SW 1271 (cell line): ENCODE results near the gene KRTAP24-1.

Source experiments
- DNase-seq, 2 experiments: peaks; one replicate each; lab custom pipeline; 2025; lab: John Stamatoyannopoulos, UW

The KRTAP24-1 gene, protein sequence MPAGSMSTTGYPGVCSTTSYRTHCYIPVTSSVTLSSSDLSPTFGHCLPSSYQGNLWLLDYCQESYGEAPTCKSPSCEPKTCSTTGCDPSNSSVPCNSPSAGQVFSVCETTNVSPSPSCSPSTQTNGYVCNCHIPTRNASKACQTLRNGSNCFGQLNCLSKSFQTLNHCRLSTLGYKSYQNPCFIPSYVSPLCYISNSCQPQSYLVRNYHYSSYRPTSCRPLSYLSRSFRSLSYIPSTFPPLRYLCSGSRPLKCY

DNA sequence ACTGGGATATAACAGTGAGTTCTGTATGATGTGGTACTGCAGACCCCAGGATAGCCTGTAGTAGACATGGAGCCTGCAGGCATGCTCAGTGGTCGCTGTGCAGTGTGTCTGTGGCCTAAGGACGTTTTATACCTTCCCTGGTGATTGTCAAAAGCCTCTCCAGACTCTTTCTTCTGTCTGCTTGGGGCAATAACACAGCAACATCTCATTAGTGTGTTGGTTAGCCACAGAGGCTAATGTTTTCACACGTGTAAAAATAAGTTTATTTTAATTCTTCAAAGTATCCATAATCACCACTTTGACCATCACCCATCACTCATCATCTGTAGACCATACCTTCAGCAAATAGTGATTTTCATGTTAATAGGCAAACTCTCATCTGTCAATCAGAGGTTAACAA is at the start of gene KRTAP24-1:
Gene KRTAP24-1, minus strand, starts transcription at position 101 of the 400 bp plus-strand sequence. Its CDS starts 18 bp downstream, at position 83.
- no peak for DNase-seq

DNA sequence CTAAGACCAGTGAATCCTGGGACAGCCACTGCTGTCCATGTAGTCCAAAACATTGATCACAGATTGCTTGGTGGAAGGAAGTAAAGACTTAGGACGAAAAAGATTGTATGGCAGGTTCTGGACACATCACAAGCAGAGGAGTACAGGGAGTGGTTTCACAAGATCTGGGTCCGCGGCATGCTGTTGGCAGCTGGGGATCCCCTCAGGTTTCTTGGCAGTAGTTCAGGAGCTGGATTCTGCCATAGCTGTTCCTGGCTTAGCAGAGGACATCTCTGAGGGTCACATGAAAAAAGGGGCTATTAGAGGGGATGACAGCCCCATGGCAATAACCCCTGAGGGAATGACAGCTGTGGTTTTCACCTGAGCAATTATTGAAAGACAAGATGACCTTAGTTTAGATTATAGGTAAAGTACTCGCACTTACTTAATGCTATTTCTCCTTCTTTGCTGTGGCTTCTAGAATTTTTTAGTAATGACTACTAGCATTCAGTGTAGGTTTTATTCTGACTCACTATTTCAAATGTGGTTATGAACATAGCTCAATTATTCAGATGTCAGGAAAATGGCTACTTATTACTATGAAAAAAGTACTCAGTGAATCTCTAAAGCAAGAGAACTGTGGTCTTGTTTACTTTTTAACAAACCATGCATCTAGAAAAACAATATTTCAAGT is 46.6 kb upstream of the KRTAP24-1 start:
- DNase-seq: no peak

DNA sequence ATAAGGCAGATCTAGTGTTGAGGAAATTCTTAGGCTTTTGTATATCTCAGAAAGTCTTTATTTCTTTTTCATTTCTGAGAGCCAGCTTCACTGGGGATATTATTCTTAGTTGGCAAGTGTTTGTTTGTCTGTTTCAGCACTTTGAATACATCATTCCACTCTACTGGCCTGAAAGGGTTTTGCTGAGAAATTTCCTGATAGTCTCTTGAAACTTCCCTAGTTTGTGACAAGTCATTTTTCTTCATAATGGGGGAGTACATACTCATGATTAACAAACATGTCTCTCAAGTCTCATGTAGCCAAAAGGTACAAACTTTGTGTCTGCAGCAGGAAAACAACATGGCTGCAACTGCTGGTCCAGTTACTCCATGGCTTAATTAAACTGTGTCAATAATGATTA is 43.6 kb upstream of the KRTAP24-1 start:
- no peak for DNase-seq

DNA sequence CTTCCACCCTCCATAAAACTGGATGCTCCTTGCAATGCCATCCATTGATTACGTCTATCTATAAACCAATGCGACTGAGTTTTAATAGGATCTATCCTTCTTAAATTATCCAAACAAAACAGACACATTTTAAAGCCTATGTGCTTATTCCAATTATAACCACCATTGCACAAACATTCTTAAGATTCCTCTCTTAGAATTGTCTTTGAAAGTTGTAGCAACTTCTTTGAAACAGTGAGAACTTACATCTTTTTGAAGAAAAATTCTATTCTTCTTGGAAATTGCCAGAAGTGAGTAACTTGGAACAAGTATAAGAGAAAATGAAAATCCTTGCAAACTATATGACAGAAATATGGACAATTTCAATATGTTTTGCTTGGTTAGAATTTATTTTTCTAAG is 37.5 kb upstream of the KRTAP24-1 start, which contains the start of gene KRTAP26-1:
Gene KRTAP26-1, minus strand, starts transcription at position 101 of the 400 bp plus-strand sequence. CDS start 280 bp downstream, outside the sequence.
- DNase-seq: no peak

DNA sequence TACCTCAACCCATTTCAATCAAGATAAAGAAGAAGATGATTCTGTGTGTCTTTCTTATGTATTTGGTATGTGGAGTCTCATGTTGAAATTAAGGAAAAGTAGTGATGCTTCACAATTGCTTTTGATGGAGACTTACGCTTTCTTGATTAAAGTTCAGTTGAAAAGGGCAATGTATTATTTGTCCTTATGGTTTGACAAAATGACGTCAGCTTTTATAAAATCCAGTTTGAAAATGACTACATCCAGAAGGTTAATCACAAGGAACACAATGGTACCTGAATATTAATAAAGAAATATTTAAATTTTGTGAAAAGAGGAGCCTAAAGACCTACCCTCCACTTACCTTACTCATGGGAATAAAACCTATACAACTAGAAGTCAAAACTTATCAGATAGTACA is 33.0 kb upstream of the KRTAP24-1 start:
- DNase-seq: no peak

DNA sequence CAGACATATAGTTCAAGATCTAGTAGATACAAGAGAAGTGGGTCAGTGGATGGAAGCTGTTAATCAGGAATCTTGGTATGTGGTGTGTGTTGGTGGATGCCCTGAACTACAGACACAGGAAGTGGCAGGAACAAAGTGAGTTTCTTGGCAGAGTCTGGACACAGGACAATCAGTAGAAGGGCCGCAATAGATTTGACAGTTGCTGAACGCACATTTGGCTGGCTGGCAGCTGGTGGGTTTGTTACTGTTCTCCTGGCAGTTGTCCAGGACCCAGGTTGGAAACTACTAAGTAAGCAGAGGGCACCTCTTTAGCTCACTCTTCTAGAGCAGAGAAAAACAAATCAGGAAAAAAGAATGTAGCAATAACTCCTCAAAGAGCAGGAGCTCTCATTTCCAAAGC is 24.1 kb upstream of the KRTAP24-1 start:
- DNase-seq: no peak

DNA sequence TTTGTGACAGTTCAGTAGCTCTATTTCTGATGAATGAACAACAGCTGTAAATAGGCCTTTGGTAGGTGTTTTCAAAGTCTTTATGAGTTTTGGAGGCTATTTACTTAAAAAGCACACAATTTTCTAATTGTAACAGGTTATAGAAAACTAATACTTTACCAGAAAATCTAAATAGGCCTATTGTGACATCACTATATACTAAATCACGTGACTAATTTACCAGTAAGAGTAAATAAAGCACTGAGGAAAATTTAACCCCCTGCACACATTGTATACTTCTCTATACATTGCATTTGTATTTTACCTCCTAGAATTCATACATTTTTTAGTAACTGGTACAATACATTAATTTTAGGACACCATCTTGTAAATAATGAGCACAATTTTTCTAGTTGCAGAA is 22.4 kb upstream of the KRTAP24-1 start:
- no peak for DNase-seq

DNA sequence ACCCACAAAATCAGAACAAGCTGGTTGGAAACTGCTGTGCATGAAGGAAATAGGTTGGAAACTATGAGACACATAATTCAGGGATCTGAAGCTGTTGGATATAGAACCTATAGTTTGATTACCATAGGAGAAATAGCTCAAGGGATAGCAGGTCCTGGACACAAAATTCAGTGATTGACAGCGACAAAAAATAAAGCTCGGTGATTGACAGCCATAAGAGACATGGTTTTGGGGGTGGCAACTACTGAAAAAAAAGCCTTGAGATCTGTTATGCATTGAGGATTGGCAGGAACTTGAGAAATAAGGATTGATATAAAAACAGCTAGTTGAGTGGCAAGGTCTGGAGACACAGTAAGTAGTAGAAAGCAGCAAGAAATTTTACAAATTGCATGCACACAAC is 6.5 kb upstream of the KRTAP24-1 start, which contains the start of gene KRTAP25-1:
Gene KRTAP25-1, minus strand, starts transcription at position 300 of the 400 bp plus-strand sequence. Its CDS starts 24 bp downstream, at position 276.
- no peak for DNase-seq

DNA sequence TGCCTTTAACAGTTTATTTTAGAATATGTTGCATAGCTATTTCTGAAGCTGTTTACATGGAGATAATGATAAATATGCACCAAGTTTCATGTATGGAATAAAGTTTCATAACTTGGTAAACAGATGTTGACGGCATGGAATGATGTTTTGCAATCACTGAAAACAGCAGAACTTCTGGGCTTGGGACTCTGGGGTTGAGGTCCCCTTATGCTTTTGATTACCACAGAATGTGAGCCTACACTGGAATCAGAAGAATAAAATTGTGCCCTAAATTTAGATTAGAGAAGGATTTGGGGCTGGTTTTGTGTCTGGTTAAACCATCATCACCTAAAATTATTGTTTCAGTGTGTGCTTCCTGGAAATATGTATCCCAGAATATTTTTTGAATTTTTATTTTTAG is 11.1 kb downstream of the KRTAP24-1 start:
- DNase-seq: no peak

DNA sequence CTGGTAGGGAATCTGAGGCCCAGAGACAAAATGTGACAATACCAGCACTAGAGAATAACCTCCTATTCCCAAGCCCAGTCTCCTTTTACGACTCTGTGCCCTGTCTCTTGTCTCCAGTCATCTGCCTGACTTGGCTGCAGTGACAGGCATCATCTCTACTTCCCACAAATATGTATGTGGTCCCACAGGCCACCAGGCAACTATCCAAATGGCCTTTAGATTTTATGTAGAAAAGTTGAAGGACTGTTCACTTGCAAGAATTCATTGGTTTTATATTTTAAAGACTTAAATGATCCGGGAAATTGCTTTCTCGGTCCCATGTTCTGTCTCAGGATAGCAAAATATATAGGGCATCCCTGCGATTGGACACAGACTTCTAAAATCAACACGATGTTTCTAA is 11.6 kb downstream of the KRTAP24-1 start:
- no peak for DNase-seq

DNA sequence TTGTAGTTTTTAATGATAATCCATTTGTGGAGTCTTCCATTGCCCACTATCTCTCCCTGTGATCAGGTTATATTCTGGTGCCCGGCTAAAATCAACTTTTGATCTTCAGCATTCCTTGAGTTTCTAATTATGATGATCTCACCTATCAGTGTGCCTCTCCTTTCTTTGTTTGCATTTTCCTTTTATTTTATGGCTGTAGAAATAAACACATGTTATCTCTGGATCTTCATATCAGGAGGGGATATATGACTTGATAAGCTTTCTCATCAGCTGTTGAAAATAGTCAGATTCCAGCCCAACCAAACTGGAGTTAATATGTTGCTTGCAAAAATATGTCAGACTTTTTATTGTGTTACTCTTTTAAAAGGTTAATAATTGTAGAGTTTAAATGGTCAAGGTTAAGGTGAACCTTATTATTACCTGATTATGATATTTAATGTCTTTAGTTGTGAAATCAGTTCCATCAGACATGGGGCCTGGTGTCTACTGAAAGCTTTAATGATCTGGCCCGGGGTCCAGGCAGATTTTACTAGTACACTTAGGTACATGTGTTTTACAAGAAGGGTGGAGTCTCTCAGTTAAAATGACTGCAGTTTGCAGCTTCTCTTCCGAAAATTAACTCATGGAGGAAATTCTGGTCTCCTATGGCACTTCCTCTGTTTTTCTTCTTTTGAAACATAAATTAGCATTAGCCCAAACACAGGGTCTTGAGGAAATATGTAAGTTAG is 12.8 kb downstream of the KRTAP24-1 start:
- no peak for DNase-seq

DNA sequence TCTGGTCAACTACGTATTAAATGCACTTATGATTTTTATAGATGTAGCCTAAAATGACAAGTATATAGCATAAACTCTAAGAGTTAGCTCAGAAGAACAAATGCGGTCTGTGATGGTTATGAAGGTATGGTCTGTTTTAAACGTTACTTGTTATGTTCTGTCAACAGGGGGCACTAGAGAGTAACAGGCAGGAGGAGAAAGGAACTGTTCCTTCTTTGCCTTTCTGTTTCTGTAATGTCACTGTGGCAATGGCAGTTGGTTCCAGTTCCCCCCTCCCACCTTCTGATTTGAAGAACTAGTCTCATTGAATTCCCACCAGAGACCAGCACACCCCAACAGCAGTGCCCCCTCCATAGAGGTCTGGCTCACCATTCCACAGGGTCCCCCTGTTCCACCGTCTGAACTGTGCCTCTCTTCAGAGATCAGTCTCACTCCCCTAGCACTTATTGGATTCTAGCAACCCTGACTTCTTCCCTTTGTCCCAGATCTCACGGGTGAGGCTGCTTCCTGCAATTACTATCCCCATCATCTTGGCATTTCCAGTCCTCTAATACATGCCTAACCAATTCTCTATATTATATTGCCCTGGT is 14.0 kb downstream of the KRTAP24-1 start:
- DNase-seq: no peak

DNA sequence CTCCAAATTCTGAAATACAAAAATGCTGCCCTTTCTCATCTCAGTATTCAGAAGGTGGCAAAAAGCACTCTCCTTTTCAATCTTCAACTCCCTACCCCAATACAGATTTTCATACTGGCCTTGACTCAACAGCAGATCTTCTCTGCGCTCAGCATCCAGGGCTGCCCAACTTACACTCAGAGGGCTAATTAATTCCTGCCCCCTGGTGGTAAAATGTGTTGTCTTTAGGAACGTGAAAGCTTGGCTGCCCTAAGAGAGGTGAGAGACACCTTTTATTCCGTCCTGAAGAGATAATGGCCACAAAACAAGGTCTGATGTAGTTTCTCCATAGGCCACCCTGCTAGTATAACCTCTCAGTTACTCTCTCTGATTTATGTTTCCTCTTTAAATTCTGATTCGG is 25.0 kb downstream of the KRTAP24-1 start:
- no peak for DNase-seq

DNA sequence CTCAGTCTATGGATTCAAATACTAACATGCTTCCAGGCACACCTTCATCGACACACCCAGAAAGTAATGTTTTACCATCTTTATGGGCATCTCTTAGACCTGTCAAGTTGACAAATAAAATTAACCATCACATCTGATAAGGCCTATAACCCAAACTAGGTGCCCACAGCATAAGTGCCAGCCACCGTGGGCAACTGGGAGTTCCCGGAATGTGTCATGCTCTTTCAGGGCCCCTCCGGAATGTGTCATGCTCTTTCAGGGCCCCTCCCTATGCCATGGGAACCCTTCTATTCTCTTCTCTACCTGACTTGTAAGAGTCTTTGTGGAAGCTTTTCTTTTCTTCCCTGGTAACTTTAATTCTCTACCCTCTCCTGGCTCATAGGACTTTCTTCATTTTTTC is 26.6 kb downstream of the KRTAP24-1 start:
- DNase-seq: no peak

DNA sequence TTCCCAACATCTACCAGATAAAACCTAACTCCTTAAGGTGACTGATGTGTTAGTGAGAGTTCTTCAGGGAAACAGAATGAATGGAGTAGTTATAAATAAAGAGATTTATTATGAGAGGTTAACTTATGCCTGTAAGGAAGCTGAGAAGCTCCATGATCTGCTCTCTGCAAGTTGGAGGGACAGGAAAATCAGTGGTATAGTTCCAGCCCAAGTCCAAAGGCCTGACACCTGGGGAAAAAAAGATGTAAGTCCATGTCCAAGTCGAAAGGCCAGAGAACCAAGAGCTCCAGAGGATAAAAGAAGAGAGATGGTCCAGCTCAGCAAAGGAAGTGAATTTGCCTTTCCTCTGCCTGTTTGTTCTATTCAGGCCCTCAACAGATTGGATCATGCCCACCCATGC is 27.1 kb downstream of the KRTAP24-1 start:
- DNase-seq: no peak

DNA sequence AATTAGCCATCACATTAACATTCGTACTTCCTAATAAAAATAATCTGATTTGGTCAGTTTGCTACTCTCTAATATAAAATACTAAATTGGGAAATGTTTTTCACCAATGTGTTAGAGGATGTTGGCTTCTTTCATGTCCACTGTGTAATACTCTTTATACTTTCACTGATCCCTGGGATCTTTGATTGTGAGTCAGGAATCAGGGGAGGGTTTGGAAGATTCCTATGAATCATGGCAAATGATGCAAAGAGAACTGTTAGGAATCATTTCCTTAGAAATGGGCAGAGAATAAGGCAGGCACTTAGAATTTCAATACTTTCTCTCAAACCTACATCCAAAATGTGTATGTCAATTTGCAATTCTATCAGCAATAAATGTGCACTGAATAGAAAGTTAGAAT is 31.0 kb downstream of the KRTAP24-1 start:
- no peak for DNase-seq

DNA sequence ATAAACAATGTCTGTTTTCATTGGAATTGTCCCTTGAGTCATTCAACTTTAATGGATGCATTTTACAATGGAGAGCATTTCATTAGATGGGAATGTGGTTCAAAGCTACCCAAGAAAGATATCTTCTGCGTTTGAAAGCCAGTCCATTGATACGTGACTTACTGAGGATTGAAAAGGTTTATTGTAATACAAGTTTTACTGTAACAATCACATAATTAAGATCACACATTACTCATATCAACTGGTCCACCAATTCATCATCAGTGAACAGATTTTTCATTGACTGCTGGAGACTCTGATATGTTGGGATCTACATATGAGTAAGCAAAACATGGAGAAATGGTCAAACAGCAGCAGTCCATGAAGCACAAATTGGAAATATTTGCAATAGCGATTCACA is 32.8 kb downstream of the KRTAP24-1 start:
- no peak for DNase-seq

DNA sequence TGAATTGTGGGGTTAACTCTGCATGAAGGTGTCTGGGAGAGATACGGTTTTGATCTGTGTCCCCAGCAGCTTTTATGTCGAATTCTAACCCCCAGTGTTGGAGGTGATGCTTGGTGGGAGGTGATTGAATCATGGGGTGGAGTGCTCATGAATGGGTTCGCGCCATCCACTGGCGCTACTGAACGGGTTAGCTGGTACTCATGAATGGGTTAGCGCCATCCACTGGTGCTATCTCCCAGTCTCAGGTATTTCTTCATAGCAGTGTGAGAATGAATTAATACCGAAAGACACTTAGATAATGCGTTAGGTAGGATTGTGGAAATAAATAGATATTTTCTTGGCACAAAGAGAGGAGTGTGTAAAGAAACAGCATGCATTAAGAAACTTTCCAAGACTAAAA is 33.9 kb downstream of the KRTAP24-1 start:
- DNase-seq: no peak

DNA sequence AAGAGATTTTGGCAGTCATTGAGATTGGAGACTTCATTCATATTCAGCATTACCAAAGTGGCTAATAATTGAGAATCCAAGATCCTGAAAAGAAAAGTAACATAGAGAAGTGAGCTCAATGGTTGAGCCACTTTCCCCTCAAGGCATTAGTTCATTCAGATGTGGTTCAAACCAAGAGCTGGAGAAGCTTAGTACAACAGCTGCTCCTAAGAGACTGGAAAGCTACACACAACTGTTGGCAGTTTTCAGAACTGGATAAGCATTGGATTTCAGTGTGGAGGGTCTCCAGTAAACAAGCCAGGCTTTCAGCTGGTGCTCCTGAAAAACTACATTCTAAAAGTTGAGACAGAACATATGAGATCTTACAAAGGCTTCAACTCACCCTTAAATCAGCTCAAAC is 37.7 kb downstream of the KRTAP24-1 start:
- no peak for DNase-seq

DNA sequence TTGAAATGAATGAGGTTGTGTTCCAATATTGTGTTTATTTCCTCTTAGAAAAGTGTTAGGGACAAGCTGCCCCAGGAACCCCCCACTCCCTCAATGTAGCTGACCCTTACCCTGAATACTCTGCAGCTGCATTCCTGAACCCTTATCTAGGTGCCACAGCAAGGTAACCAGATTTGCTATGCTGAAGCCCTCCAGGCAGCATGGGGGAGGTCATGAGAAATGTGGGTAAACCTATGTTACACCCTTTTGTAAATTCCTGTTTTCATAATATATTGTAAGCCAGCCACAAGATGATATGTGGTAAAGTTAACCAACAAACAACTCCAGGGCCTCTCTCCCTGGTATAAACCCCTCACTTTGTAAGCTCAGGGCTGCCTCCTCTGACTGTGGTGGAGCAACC is 39.1 kb downstream of the KRTAP24-1 start:
- DNase-seq: no peak

DNA sequence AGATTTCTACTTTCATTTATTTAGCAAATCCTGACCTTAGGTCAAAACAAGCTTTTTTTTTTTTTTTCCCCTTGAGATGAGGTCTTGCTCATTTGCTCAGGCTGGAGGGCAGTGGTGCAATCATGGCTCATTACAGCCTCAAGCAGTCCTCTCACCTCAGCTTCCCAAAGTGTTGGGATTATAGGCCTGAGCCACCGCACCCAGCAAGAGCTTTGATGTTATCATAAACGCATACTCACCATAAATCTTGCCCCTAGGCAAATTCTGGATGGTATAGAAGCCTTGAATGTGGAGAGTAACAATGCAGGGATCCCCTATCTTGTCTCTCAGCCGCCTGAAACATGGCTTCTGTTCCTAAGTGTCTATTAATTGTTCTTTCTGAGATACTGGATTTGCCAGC is 42.1 kb downstream of the KRTAP24-1 start:
- DNase-seq: no peak

DNA sequence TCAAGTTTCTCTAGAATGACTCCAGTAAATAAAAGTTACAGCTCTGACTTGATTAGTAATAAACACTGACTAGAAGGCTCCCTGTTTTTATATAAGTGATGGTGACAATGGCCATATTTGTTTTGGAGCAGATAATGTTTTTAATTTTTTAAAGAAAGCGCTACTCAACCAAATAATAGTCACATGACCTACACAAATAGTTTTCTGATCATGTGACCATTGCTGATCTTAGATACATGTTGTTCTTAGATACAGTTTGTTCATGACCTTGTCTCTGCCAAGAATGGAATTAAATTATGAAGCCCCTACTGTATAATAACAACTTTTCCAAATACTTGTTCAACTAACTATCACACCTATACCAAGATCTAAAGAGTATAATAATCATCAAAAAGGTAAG is 44.6 kb downstream of the KRTAP24-1 start:
- DNase-seq: no peak

DNA sequence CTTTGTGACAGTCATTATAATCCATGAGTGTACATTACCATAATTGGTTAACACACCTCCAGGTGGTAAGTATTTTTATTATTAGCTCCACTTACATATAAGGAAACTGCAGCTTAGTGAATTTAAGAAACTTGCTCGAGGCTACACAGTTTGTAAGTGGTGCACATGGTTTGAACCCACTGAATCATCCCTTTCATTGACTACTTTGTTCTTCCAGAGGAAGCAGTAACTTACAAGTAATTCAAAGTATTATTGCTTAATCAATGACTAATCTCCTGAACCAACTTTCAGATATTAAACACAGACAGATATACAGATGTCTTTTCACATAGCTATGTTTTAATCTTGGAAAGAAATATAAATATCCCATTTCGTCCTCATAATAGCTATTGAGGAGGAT is 48.1 kb downstream of the KRTAP24-1 start:
- DNase-seq: no peak
